NOMO-1 treated with dmso at 0.1 percent for 144 hours (cell line): ENCODE measurements around the gene CECR2.
A peak's percentile ranks its signal among the peaks of the same experiment; 100 is the strongest.

ENCODE experiments used
- DNase-seq: peaks from one replicate; lab custom pipeline; 2025; ENCODE audit not compliant: unreplicated experiment; lab: John Stamatoyannopoulos, UW

CECR2 gene

DNA sequence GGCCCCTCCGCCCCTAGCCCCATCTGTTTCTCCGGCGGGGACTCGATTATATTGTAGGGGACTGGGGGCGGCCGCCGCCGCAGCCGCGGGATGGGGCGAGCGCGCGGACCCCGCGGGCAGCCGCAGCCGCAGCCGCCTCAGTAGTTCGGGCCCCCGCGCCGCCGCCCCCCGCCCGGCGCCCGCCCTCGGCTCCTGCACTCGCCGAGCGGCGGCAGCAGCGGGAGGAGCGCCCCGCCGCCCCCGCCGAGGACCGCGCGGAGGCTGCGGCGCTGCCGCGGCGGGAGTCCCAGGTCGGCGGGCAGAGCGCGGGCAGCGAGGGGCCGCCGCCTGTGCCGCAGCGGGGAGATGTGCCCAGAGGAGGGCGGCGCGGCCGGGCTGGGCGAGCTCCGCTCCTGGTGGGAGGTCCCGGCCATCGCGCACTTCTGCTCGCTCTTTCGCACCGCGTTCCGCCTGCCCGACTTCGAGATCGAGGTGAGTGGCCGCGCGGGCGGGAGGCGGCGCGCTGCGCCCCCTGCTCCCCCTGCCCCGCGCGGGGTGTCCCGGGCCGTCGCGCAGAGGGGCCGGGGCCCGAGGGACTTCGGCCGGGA, at the start of gene CECR2:
CECR2 (plus strand) TSS at position 22 of the 587 bp plus-strand sequence; CDS start at position 346, 324 bp downstream.
- DNase-seq, result no peak

- no peak for DNase-seq
These were observed 49.7 kb upstream of the CECR2 start for GRCh38 chr22:17319546-17319945.

DNA sequence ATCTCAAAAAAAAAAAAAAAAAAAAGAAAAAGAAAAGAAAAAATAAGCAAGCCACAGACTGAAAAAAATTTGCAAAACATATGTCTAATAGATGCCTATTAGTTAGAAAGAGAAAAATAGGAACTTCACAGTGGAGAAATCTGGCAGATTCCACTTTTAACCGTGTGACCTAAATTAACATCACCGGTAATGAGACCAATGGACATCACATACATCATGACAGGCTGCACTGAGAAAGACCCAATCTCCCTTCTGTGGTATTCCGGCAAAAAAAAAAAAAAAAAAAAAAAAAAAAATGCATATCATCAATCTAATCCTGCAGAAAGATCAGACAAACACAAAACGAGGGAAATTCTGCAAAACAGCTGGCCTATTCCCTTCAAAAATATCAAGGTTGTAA, 46.7 kb upstream of the CECR2 start:
- DNase-seq, result no peak

DNA sequence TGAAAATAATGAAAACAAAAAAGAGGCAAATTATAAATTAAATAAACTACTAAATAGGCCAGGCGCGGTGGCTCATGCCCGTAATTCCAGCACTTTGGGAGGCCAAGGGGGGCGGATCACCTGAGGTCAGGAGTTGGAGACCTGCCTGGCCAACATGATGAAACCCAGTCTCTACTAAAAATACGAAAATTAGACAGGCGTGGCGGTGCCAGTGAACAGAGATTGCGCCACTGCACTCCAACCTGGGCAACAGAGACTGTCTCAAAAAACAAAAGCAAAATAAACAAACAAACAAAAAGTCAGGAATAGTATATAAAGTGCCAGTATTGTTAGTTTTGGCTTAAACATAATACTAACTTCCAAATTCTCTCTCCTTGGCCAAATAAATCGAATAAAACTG, 37.6 kb upstream of the CECR2 start:
- DNase-seq, result no peak

- no peak for DNase-seq
These were observed 37.0 kb upstream of the CECR2 start for GRCh38 chr22:17332109-17332800.

DNA sequence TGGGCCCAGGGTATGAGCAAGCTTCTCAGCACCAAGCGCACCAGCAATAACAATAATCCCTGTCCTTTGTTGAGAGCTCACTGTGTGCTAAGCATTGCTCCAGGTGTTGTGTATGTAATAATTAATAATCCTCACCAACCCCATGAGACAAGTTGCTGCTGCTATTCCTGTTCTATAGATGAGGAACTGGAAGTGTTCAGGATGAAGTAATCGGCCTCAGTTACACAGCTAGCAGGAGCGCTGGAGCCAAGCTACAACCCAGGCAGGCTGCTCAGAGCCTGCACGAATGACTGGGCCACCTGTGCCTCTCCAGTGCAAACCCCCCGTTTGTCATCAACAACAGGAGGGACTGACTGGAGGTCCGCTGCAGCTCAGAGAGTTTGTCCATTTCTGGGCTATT, 35.2 kb upstream of the CECR2 start:
- peak; percentile 8 for DNase-seq

DNA sequence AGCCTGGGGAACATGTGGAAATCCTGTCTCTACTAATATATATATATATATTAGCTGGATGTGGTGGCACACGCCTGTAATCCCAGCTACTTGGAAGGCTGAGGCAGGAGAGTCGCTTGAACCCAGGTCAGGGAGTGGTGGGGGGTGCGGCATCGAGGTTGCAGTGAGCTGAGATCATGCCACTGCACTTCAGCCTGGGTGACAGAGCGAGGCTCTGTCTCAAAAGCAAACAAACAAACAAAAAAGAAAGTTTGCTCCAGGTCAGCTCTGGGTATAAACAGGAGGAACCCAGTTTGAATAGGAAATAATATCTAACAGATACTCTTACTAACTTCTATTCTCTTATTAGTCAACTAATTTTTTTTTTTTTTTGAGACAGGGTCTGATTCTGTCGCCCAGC, 34.3 kb upstream of the CECR2 start:
- DNase-seq, result no peak

DNA sequence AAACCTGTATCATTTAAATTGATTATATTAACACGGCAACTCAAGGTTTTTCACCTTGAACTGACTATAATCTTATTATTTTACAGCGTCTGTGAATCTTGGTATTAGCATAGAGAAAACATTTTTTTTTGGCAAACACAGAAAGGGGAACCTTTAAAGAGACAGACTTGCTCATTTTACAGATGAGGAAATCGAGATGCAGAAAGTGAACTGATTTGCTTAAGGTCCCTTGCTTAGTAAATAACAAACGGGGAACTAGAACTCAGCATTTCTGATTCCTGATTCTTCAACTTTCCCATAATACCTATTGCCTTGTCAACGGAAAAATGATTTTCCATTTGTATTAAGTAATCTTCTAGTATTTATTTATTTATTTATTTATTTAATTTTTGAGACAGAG, 33.2 kb upstream of the CECR2 start:
- DNase-seq, result peak; percentile 9

GRCh38 chr22:17337639-17338038, 31.6 kb upstream of the CECR2 start:
- DNase-seq, result no peak

GRCh38 chr22:17339095-17339693, 30.1 kb upstream of the CECR2 start:
- peak; percentile 61 for DNase-seq

DNA sequence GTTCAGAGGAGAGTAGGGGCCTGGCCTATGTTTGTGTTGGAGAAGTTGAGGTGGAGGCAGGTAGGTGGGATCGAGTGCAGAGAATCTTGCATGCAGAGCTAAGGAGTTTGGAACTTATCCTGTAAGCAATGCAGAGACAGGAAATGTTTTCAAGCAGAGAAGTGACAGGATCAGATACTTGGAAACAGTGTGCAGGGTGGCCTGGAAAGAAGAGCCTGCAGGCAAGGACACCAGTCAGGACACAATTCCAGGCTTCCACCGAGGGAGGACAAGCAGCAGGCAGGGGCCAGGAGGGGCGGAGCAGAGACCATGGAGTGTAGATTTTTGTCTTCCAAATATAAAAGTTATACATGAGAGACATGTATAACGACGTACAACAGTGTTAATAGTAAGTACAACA, 26.9 kb upstream of the CECR2 start:
- no peak for DNase-seq

DNA sequence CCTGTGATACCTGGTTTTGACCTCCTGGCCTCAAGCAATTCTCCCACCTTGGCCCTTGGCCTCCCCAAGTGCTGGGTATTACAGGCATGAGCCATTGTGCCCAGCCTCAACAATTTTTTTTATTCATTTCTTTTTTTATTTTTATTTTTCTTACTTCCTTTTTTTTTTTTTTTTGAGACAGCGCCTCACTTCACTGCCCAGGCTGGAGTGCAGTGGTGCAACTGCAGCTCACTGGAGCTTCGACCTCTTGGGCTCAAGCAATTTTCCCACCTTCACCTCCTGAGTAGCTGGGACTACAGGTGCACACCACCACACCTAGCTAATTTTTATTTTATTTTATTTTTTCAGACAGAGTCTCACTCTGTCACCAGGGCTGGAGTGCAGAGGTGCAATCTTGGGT, 25.5 kb upstream of the CECR2 start:
- no peak for DNase-seq

DNA sequence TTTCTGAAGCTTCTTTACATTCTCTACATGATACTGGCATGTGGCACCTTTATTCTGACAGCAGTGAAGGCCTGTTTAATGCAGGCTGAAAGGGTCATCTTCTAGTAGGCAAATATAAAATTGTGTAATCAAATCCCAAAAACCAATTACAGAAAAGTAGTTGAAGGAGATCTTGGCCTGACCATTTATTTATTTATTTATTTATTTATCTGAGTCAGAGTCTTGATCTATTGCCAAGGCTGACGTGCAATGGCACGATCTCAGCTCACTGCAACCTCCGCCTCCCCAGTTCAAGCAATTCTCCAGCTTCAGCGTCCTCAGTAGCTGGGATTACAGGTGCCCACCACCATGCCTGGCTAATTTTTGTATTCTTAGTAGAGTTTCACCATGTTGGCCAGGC, 22.7 kb upstream of the CECR2 start:
- no peak for DNase-seq

GRCh38 chr22:17347724-17348123, 21.5 kb upstream of the CECR2 start:
- no peak for DNase-seq

DNA sequence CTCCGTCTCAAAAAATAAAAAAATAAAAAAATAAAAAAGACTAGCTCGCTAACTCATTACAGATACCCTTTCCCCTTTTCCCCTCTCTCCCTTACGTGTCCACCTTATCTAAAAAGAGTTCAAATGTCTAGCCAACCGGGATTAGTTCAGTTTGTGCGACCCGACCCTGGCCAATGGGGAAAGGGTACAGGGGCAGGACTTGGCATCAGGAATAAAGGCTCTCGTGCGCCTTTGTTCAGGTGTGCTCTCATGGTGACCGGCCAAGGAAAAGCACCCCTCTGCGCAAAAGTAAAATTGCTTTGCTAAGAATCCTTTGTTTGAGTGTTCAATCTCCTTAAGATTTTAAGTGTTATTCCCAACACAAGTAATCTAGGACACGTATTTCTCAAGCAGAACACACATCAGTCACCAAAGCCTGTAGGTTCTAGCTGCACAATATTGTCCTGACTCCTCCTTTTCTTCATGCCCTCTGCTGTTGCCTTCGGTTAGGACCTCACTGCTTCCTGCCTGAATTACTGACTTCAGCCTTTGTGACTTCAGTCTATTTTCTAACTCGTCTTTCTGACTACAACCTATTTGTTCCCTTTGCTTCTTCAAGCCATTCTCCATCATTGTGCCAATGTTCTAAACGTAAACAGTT, 20.7 kb upstream of the CECR2 start:
- no peak for DNase-seq

GRCh38 chr22:17349172-17349571, 20.1 kb upstream of the CECR2 start:
- DNase-seq, result no peak

DNA sequence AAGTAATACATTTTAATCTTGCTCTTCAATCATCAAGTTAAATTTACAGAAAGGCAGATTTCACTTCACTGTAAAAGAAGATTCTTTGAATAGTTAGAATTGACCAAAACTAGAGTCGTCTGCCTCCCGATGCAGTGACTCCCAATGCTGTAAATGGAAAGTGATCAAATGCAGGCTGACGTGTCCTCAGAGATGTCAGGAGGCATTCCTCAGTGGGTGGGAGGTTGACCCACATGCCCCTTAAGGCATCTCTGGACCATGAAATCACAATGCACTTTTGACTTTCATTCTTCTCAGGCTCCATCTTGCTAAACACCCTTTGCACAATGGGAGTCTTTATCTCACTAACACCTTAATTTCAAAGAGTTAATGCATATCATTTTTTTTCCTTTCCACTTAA, 19.0 kb upstream of the CECR2 start:
- no peak for DNase-seq

GRCh38 chr22:17352798-17353197, 16.5 kb upstream of the CECR2 start:
- no peak for DNase-seq

DNA sequence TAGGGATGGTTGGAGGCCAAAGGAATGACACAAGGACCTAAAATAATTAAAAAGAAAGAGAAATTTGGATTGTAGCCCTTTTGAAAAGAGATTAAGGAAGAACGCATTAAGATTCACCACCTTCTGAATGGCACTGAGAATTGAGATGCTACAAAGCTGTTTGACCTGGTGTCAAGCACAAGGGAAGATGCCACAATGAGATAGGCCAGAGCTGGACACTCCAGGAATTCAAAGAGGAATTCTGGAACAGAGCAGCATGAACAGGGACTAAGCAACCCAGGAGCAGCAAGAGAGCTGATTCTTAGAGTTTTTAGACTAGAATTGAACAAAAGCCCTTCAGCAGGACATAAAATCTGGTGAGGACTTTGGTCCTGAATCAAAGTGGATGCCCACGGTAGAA, 11.6 kb upstream of the CECR2 start:
- DNase-seq, result no peak

- DNase-seq, result no peak
These were observed 10.8 kb upstream of the CECR2 start for GRCh38 chr22:17358415-17358814.

GRCh38 chr22:17359501-17359900, 9.8 kb upstream of the CECR2 start:
- peak; percentile 31 for DNase-seq

GRCh38 chr22:17366329-17366728, 2.9 kb upstream of the CECR2 start:
- DNase-seq, result no peak
